GM18861 (cell line): Measurements from ENCODE around the gene RMND5A.

Experiments used
- ATAC-seq: cut with Tn5 transposase; IDR thresholded peaks from one replicate; pipeline ENCODE4 v1.9.1; 2021; ENCODE audit not compliant: unreplicated experiment

Gene RMND5A

DNA sequence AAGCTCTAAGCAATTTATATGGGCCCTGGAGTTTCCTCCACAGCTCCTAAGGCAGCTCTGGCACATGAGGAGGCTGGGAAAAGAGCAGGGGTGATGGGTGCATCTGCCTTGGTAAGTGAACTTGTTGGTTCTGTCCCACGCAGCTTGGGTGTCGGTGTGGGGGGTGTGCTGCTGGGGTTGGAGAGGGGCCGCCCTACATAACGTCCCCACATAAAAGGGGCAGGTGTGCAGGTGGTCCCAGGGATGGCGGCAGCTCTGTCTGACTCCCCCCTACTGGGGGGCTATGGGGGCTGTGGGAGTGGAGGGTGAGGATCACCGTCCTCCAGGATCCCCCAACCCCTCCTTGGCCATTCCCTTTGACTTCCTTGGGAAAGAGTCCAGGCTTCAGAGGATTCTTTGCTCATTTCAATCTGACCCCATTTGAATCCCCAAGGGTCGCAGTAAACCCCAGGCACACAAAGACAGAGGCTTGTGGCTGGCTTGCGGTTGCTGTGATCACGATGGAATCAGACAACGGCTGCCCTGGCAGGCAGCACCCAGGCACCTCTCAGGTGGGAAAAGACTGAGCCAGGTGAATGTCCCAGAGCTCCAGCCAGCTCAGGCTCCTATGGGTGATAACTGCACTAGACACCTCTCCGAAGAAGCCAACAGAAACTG, 105.1 kb downstream of the RMND5A start:
- no peak for ATAC-seq

DNA sequence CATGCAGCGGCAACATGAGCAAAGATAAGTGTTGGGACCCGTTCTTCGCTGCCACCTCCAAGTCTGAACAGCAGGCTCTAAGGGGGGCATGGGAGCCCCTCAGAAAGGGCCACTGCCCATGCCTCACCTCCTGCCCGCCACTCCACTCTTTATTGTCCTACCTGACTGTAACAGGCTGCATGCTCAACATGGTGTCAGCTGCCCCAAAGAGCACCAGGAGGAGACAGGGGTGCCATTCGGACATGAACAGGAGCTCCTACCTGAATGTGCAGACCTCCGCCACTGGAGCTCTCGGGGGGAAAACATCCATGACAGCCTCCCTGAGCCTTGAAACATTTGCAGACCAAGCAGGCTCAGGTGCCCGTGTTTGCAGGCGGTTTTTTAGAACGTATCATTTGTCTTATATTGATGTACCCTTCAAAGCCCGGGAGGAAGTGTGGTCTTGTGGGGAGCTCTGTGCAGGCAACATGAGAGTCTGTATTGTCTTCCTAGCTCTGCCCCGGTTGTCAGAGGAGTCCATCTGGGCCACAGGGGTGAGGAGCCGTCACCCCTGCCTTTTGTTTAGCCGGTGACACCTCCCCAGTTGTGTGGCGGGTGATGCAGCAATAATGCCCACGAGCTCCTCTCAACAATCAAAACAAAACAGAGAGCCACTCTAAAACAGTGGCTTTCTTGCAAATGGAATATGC, 105.7 kb downstream of the RMND5A start:
- no peak for ATAC-seq

DNA sequence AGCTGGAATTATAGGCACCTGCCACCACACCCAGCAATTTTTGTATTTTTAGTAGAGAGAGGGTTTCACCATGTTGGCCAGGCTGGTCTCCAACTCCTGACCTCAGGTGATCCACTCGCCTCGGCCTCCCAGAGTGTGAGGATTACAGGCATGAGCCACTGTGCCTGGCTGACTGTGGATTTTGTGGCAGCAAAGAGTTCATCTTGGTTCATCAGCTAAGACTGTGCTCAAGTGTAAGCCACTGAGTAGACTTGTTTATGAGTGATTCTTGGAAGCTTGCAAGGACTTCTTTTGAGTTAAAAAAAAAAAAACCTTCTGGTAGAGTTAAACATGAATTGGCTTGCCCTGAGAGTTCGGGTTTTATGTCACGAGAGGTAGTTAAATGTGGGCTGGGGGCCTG, 106.9 kb downstream of the RMND5A start:
- ATAC-seq: no peak
